Measurements from ENCODE around the gene WNT5B. TPM values are rescaled to one million over a fixed set of nuclear protein-coding genes. Genes with fewer than 3 reads are reported as not detected.
A peak's percentile ranks its signal among the peaks of the same experiment; 100 is the strongest.

The WNT5B gene
- 0.76 and 0.82 TPM in 2 replicates for total RNA-seq

- intact Hi-C loops (cut with micrococcal nuclease): no loop called here
- Mint-ChIP-seq H3K9me3 (no peaks in the 10 kb centered on the region), H3K4me1 (ENCODE audit: low read depth) (peaks cover 6% of the 10 kb centered on the region), H3K27ac (no peak within 1 kb of the TSS), H3K27me3 (ENCODE audit: low read depth) (peaks cover 56% of the 10 kb centered on the region), H3K4me3 (ENCODE audit: low read depth) (peak within 1 kb of the TSS; percentile 62), H3K36me3 (ENCODE audit: low read depth) (no peaks in the 10 kb centered on the region)
- DNase-seq (ENCODE audit: low spot score): no peak
Measured at GRCh38 chr12:1628666-1629337, at the start of gene WNT5B. Gene WNT5B (plus strand): TSS chr12:1629231. CDS start chr12:1631355, 2,124 bp downstream.

GRCh38 chr12:1579651-1580435 lies 49.2 kb upstream of the WNT5B start:
- intact Hi-C loops (cut with micrococcal nuclease): loop anchor here (5.0 to 10.0 kb wide), 2 partner anchors 375 to 1013 kb away; no protein-coding TSS in a partner anchor
- DNase-seq (ENCODE audit: low spot score): no peak
- no peak overlapping the region for H3K27ac Mint-ChIP-seq
- H3K4me3 Mint-ChIP-seq (ENCODE audit: low read depth): no peak overlapping the region
- no peaks in the 10 kb centered on the region for H3K9me3 Mint-ChIP-seq
- peaks cover 11% of the 10 kb centered on the region for H3K27me3 Mint-ChIP-seq (ENCODE audit: low read depth)
- H3K4me1 Mint-ChIP-seq (ENCODE audit: low read depth): peaks cover 6% of the 10 kb centered on the region
- H3K36me3 Mint-ChIP-seq (ENCODE audit: low read depth): no peaks in the 10 kb centered on the region

- H3K27ac Mint-ChIP-seq: no peak overlapping the region
- intact Hi-C loops (cut with micrococcal nuclease): loop anchor here (5.0 to 10.0 kb wide), 2 partner anchors 376 to 1013 kb away; no protein-coding TSS in a partner anchor
- no peaks in the 10 kb centered on the region for H3K9me3 Mint-ChIP-seq
- DNase-seq (ENCODE audit: low spot score): no peak
- no peaks in the 10 kb centered on the region for H3K36me3 Mint-ChIP-seq (ENCODE audit: low read depth)
- H3K4me3 Mint-ChIP-seq (ENCODE audit: low read depth): no peak overlapping the region
- H3K4me1 Mint-ChIP-seq (ENCODE audit: low read depth): peaks cover 6% of the 10 kb centered on the region
- H3K27me3 Mint-ChIP-seq (ENCODE audit: low read depth): peaks cover 6% of the 10 kb centered on the region
Measured at GRCh38 chr12:1580526-1580925, 48.5 kb upstream of the WNT5B start.

- intact Hi-C loops (cut with micrococcal nuclease): loop anchor here (5.0 to 10.0 kb wide), 2 partner anchors 377 to 1015 kb away; no protein-coding TSS in a partner anchor
- H3K4me1 Mint-ChIP-seq (ENCODE audit: low read depth): peaks cover 6% of the 10 kb centered on the region
- no peak for DNase-seq (ENCODE audit: low spot score)
- H3K9me3 Mint-ChIP-seq: no peaks in the 10 kb centered on the region
- H3K27ac Mint-ChIP-seq: no peak overlapping the region
- H3K4me3 Mint-ChIP-seq (ENCODE audit: low read depth): no peak overlapping the region
- peaks cover 5% of the 10 kb centered on the region for H3K36me3 Mint-ChIP-seq (ENCODE audit: low read depth)
- H3K27me3 Mint-ChIP-seq (ENCODE audit: low read depth): no peaks in the 10 kb centered on the region
Measured at GRCh38 chr12:1581973-1582708, 46.9 kb upstream of the WNT5B start.

- Mint-ChIP-seq H3K4me3 (ENCODE audit: low read depth) (no peak overlapping the region), H3K9me3 (no peaks in the 10 kb centered on the region), H3K27me3 (ENCODE audit: low read depth) (no peaks in the 10 kb centered on the region), H3K36me3 (ENCODE audit: low read depth) (peaks cover 9% of the 10 kb centered on the region), H3K4me1 (ENCODE audit: low read depth) (peaks cover 8% of the 10 kb centered on the region), H3K27ac (no peak overlapping the region)
- intact Hi-C loops (cut with micrococcal nuclease): loop anchor here (1.0 to 10.0 kb wide), 3 partner anchors 378 to 1015 kb away; no protein-coding TSS in a partner anchor
- DNase-seq (ENCODE audit: low spot score): no peak
Measured at GRCh38 chr12:1582709-1583050, 46.4 kb upstream of the WNT5B start.

- H3K36me3 Mint-ChIP-seq (ENCODE audit: low read depth): peaks cover 14% of the 10 kb centered on the region
- H3K27me3 Mint-ChIP-seq (ENCODE audit: low read depth): no peaks in the 10 kb centered on the region
- H3K4me1 Mint-ChIP-seq (ENCODE audit: low read depth): peaks cover 17% of the 10 kb centered on the region
- no peaks in the 10 kb centered on the region for H3K9me3 Mint-ChIP-seq
- intact Hi-C loops (cut with micrococcal nuclease): loop anchor here (1.0 to 10.0 kb wide), 3 partner anchors 379 to 1016 kb away; no protein-coding TSS in a partner anchor
- no peak overlapping the region for H3K4me3 Mint-ChIP-seq (ENCODE audit: low read depth)
- DNase-seq (ENCODE audit: low spot score): peak; percentile 50
- no peak overlapping the region for H3K27ac Mint-ChIP-seq
Measured at GRCh38 chr12:1583421-1584078, 45.5 kb upstream of the WNT5B start.

- DNase-seq (ENCODE audit: low spot score): no peak
- intact Hi-C loops (cut with micrococcal nuclease): loop anchor here (5.0 to 10.0 kb wide), 2 partner anchors 380 to 1017 kb away; no protein-coding TSS in a partner anchor
- H3K4me1 Mint-ChIP-seq (ENCODE audit: low read depth): peaks cover 21% of the 10 kb centered on the region
- H3K4me3 Mint-ChIP-seq (ENCODE audit: low read depth): no peak overlapping the region
- no peaks in the 10 kb centered on the region for H3K9me3 Mint-ChIP-seq
- H3K27me3 Mint-ChIP-seq (ENCODE audit: low read depth): no peaks in the 10 kb centered on the region
- H3K36me3 Mint-ChIP-seq (ENCODE audit: low read depth): peaks cover 18% of the 10 kb centered on the region
- no peak overlapping the region for H3K27ac Mint-ChIP-seq
Measured at GRCh38 chr12:1584326-1584725, 44.7 kb upstream of the WNT5B start.

- H3K9me3 Mint-ChIP-seq: no peaks in the 10 kb centered on the region
- intact Hi-C loops (cut with micrococcal nuclease): loop anchor here (10.0 kb wide), 1 partner anchor 383 kb away; no protein-coding TSS in a partner anchor
- DNase-seq (ENCODE audit: low spot score): no peak
- H3K36me3 Mint-ChIP-seq (ENCODE audit: low read depth): peaks cover 46% of the 10 kb centered on the region
- peak overlapping the region; percentile 10 for H3K27ac Mint-ChIP-seq
- H3K4me1 Mint-ChIP-seq (ENCODE audit: low read depth): peaks cover 50% of the 10 kb centered on the region
- no peak overlapping the region for H3K4me3 Mint-ChIP-seq (ENCODE audit: low read depth)
- H3K27me3 Mint-ChIP-seq (ENCODE audit: low read depth): no peaks in the 10 kb centered on the region
Measured at GRCh38 chr12:1587927-1588574, 41.0 kb upstream of the WNT5B start.

GRCh38 chr12:1588575-1588947 lies 40.5 kb upstream of the WNT5B start:
- peak overlapping the region; percentile 5 for H3K4me3 Mint-ChIP-seq (ENCODE audit: low read depth)
- H3K4me1 Mint-ChIP-seq (ENCODE audit: low read depth): peaks cover 49% of the 10 kb centered on the region
- H3K27ac Mint-ChIP-seq: peak overlapping the region; percentile 10
- H3K9me3 Mint-ChIP-seq: no peaks in the 10 kb centered on the region
- DNase-seq (ENCODE audit: low spot score): no peak
- H3K36me3 Mint-ChIP-seq (ENCODE audit: low read depth): peaks cover 48% of the 10 kb centered on the region
- intact Hi-C loops (cut with micrococcal nuclease): loop anchor here (10.0 kb wide), 1 partner anchor 384 kb away; no protein-coding TSS in a partner anchor
- no peaks in the 10 kb centered on the region for H3K27me3 Mint-ChIP-seq (ENCODE audit: low read depth)

- H3K36me3 Mint-ChIP-seq (ENCODE audit: low read depth): peaks cover 48% of the 10 kb centered on the region
Measured at GRCh38 chr12:1590221-1590979, 38.6 kb upstream of the WNT5B start.

GRCh38 chr12:1591034-1591433 lies 38.0 kb upstream of the WNT5B start:
- H3K4me1 Mint-ChIP-seq (ENCODE audit: low read depth): peaks cover 60% of the 10 kb centered on the region
- DNase-seq (ENCODE audit: low spot score): no peak
- H3K27ac Mint-ChIP-seq: peak overlapping the region; percentile 29
- H3K36me3 Mint-ChIP-seq (ENCODE audit: low read depth): peaks cover 48% of the 10 kb centered on the region
- no peaks in the 10 kb centered on the region for H3K9me3 Mint-ChIP-seq
- peak overlapping the region; percentile 89 for H3K4me3 Mint-ChIP-seq (ENCODE audit: low read depth)
- intact Hi-C loops (cut with micrococcal nuclease): loop anchor here (5.0 kb wide), 5 partner anchors 59 to 1204 kb away; partner anchors contain the start of genes ERC1, KDM5A and RAD52
- H3K27me3 Mint-ChIP-seq (ENCODE audit: low read depth): no peaks in the 10 kb centered on the region

More at GRCh38 chr12:1590221-1590979, 38.6 kb upstream of the WNT5B start:
- Mint-ChIP-seq H3K27me3 (ENCODE audit: low read depth) (no peaks in the 10 kb centered on the region), H3K9me3 (no peaks in the 10 kb centered on the region), H3K4me3 (ENCODE audit: low read depth) (peak overlapping the region; percentile 68), H3K27ac (peak overlapping the region; percentile 29), H3K4me1 (ENCODE audit: low read depth) (peaks cover 55% of the 10 kb centered on the region)
- no peak for DNase-seq (ENCODE audit: low spot score)
- intact Hi-C loops (cut with micrococcal nuclease): loop anchor here (5.0 kb wide), 5 partner anchors 58 to 1203 kb away; partner anchors contain the start of genes ERC1, KDM5A and RAD52
